Calu3 (cell line): ENCODE results near the gene HEMGN. TPM values are rescaled to one million over a fixed set of nuclear protein-coding genes. Genes with fewer than 3 reads are reported as not detected.
"Not testable (repeated sequence)": the region's sequence is repeated elsewhere in the genome, so short reads cannot be mapped to it uniquely, and the experiment has no call there.

Experiments
- BruUV-seq: library from RNA; stranded (reverse); fragments of 400-500 nt; replicated peaks from 2 replicates; lab custom pipeline; 2021; lab: Mats Ljungman, UMichigan
- CTCF ChIA-PET: fragments of 300-600 bp; sonication (Branson Sonifier 250); formaldehyde crosslinking; loops from one replicate; lab custom pipeline; 2022; ENCODE audit warnings: antibody characterized with exemption; lab: Charles Lee
- DNase-seq: peaks from one replicate; pipeline ENCODE4 v3.0.0; 2022
- H3K27ac Mint-ChIP-seq: one replicate; pipeline ENCODE4 v1.8.0; 2022; ENCODE audit warnings: mixed read lengths; ENCODE audit not compliant: unreplicated experiment
- H3K27me3 Mint-ChIP-seq: one replicate; pipeline ENCODE4 v1.8.0; 2022; ENCODE audit warnings: mixed read lengths; ENCODE audit not compliant: unreplicated experiment
- H3K36me3 Mint-ChIP-seq: one replicate; pipeline ENCODE4 v1.8.0; 2022; ENCODE audit warnings: mild to moderate bottlenecking, moderate library complexity, mixed read lengths; ENCODE audit not compliant: insufficient read depth, unreplicated experiment
- H3K4me1 Mint-ChIP-seq: one replicate; pipeline ENCODE4 v1.8.0; 2022; ENCODE audit warnings: mild to moderate bottlenecking, low read depth, mixed read lengths; ENCODE audit not compliant: unreplicated experiment
- H3K4me3 Mint-ChIP-seq: one replicate; pipeline ENCODE4 v1.8.0; 2022; ENCODE audit warnings: mild to moderate bottlenecking, low read depth, moderate library complexity, mixed read lengths; ENCODE audit not compliant: unreplicated experiment
- H3K9me3 Mint-ChIP-seq: one replicate; pipeline ENCODE4 v1.8.0; 2022; ENCODE audit warnings: low read depth, mixed read lengths; ENCODE audit not compliant: unreplicated experiment
- CTCF ChIP-seq: fragments of 200-600 bp; IDR thresholded peaks from one replicate; pipeline ENCODE4 v1.8.0; 2022; ENCODE audit warnings: antibody characterized with exemption; ENCODE audit not compliant: unreplicated experiment
- intact Hi-C: fragments of 100-400 bp; cut with micrococcal nuclease; formaldehyde crosslinking; loops from one replicate; pipeline ENCODE4 v1.10.0; 2022; ENCODE audit not compliant: unreplicated experiment
- total RNA-seq: library from RNA; stranded (reverse); gene quantifications from 2 replicates; pipeline ENCODE4 v1.2.3, GENCODE V29; 2022

The HEMGN gene
- total RNA-seq, 1 experiment from 2014 or later, result not detected

DNA sequence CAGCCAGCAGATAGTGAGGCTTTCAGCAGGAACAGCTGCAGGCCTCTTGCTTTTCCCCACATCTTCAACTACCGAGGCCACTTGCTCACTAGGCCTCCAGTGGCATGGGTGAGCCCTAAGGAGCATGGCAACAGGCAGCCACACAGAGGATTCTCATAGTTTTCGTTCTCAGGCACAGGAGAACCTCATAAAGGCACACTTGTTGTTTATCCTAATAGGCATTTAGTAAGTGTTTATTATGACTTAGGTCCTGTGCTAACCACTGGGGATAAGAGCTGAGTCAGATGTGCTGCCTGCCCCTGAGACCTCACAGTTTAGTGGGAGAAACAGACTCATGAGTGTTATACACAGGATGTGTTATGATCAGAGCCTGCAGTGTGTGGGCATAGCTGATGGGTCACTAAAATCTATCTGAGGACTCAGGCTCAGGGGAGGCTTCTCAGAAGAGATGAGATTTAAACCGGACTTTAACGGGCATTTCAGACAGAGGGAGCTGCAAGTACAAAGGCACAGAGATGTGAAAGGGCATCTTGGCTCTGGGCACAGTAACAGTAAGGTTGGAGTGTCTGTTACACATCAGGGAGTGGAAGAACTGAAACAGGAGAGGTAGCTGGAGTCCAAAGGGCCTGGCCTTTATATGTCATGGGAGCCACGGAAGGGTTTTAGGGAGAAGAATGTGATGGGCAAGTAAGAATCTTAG is 21.0 kb upstream of the HEMGN start:
- intact Hi-C loops, result no loop called here
- Mint-ChIP-seq H3K27me3 (peaks cover 4% of the 10 kb centered on the region), H3K27ac (no peak overlapping the region), H3K9me3 (no peaks in the 10 kb centered on the region), H3K4me1 (no peaks in the 10 kb centered on the region), H3K4me3 (no peak overlapping the region), H3K36me3 (no peaks in the 10 kb centered on the region)
- CTCF ChIA-PET, result interaction anchor here (0.6 kb wide), 1 partner anchor 312 kb away, joined by 3 read pairs; no protein-coding TSS in a partner anchor
- no peak for TF ChIP-seq CTCF
- DNase-seq, result no peak
- BruUV-seq, result no TSS peak

DNA sequence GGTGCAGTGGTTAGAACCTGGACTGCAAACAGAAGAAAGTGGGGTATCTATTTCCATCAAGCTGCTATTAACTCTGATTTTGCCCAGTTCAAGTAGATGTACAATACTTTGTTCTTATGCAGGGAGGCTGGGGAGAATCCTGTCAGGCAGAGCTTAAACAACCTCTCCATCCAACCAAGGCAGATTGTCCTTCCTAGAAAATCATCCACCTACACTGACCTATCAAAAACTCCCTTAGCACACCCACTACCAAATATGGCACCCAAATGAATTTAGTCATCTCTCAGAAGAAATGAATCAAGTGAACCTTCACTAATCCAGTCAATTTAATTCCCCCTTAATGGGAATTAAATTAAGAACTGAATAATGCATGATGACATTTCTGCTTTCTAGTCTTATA is 18.4 kb upstream of the HEMGN start:
- Mint-ChIP-seq H3K27ac (no peak overlapping the region), H3K4me3 (no peak overlapping the region), H3K27me3 (no peaks in the 10 kb centered on the region), H3K36me3 (no peaks in the 10 kb centered on the region), H3K9me3 (no peaks in the 10 kb centered on the region), H3K4me1 (no peaks in the 10 kb centered on the region)
- DNase-seq, result no peak
- BruUV-seq, result no TSS peak
- CTCF ChIA-PET, result no interaction called here
- no peak for TF ChIP-seq CTCF
- intact Hi-C loops, result no loop called here

DNA sequence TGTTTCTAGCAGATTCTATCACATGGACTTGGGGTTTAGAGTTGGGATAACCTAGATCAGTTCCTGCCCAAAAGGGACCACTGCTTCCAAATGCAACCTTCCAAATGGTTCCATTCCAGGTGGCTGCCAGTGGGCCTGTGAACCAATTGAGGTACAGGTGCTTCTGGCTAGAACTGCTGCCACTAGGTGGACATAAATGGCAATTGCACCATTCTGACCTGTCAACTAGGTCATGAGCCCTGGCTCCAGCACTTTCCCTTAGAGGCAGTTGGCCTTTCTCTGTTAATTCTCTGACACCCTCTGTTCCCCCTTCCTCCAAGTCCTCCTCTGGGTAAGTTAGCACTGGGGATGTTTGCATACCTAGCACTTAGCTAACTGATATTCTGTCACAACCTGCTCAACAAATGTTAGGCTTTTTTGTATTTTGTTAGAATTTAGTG is 16.6 kb upstream of the HEMGN start:
- no peaks in the 10 kb centered on the region for H3K36me3 Mint-ChIP-seq
- no peak overlapping the region for H3K4me3 Mint-ChIP-seq
- TF ChIP-seq CTCF, result peak; percentile 52
- peaks cover 11% of the 10 kb centered on the region for H3K27me3 Mint-ChIP-seq
- no peaks in the 10 kb centered on the region for H3K9me3 Mint-ChIP-seq
- no peaks in the 10 kb centered on the region for H3K4me1 Mint-ChIP-seq
- no peak overlapping the region for H3K27ac Mint-ChIP-seq
- CTCF ChIA-PET, result no interaction called here
- no TSS peak for BruUV-seq
- intact Hi-C loops, result no loop called here
- DNase-seq, result peak; percentile 33

DNA sequence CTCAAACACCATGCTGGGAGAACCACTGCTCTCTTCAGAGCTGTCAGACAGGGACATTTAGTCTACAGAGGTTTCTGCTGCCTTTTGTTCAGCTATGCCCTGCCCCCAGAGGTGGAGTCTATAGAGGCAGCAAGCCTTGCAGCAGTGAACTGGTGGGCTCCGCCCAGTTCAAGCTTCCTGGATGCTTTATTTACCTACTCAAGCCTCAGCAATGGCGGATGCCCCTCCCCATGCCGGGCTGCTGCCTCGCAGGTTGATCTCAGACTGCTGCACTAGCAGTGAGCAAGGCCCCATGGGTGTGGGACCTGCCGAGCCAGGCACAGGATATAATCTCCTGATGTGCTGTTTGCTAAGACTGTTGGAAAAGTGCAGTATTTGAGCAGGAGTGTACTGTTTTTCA is 12.9 kb upstream of the HEMGN start:
- intact Hi-C loops, BruUV-seq, H3K27ac Mint-ChIP-seq, H3K9me3 Mint-ChIP-seq, DNase-seq, H3K4me3 Mint-ChIP-seq, H3K36me3 Mint-ChIP-seq, H3K4me1 Mint-ChIP-seq: not testable (repeated sequence)
- peaks cover 42% of the 10 kb centered on the region for H3K27me3 Mint-ChIP-seq
- CTCF ChIA-PET, result interaction anchor here (1.3 kb wide), 1 partner anchor 12 kb away, joined by 4 read pairs; no protein-coding TSS in a partner anchor

- H3K9me3 Mint-ChIP-seq, H3K4me3 Mint-ChIP-seq, H3K36me3 Mint-ChIP-seq, H3K4me1 Mint-ChIP-seq, H3K27ac Mint-ChIP-seq, intact Hi-C loops, BruUV-seq, DNase-seq, CTCF ChIA-PET: not testable (repeated sequence)
- H3K27me3 Mint-ChIP-seq, result peaks cover 42% of the 10 kb centered on the region
Measured at GRCh38 chr9:97947094-97947493, 9.1 kb upstream of the HEMGN start.

DNA sequence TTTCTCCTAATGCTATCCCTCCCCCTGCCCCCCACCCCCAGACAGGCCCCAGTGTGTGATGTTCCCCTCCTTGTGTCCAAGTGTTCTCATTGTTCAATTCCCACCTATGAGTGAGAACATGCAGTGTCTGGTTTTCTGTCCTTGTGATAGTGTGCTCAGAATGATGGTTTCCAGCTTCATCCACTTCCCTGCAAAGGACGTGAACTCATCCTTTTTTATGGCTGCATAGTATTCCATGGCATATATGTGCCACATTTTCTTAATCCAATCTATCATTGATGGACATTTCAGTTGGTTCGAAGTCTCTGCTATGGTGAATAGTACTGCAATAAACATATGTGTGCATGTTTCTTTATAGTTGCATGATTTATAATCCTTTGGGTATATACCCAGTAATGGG is 7.5 kb upstream of the HEMGN start:
- H3K27me3 Mint-ChIP-seq, result peaks cover 56% of the 10 kb centered on the region
- H3K9me3 Mint-ChIP-seq, H3K36me3 Mint-ChIP-seq, CTCF ChIA-PET, BruUV-seq, H3K27ac Mint-ChIP-seq, H3K4me1 Mint-ChIP-seq, DNase-seq, intact Hi-C loops, H3K4me3 Mint-ChIP-seq: not testable (repeated sequence)
